ENCODE measurements around the gene FERMT2. TPM values are rescaled to one million over a fixed set of nuclear protein-coding genes. Genes with fewer than 3 reads are reported as not detected.

Gene FERMT2
- total RNA-seq, 1 donor from 2014 or later, result 86.0 TPM

GRCh38 chr14:52850451-52850909, 100.4 kb downstream of the FERMT2 start:
- Histone ChIP-seq H3K27me3 (ENCODE audit: low read depth) (no peaks in the 10 kb centered on the region), H3K4me3 (no peak overlapping the region), H3K36me3 (no peaks in the 10 kb centered on the region), H3K27ac (no peak overlapping the region), H3K4me1 (peaks cover 8% of the 10 kb centered on the region), H3K9me3 (no peaks in the 10 kb centered on the region)
- DNase-seq, result no peak
- no peak for TF ChIP-seq CTCF (IDR thresholded peaks at IDR 0.05)
- ATAC-seq, result no peak
- intact Hi-C loops (cut with DNase I), result no loop called here

- peaks cover 7% of the 10 kb centered on the region for H3K4me1 ChIP-seq
- H3K9me3 ChIP-seq, result no peaks in the 10 kb centered on the region
- H3K27ac ChIP-seq, result no peak overlapping the region
- H3K36me3 ChIP-seq, result no peaks in the 10 kb centered on the region
- no peak for ATAC-seq
- DNase-seq, result no peak
- H3K27me3 ChIP-seq (ENCODE audit: low read depth), result no peaks in the 10 kb centered on the region
- intact Hi-C loops (cut with DNase I), result no loop called here
- H3K4me3 ChIP-seq, result no peak overlapping the region
- no peak for TF ChIP-seq CTCF (IDR thresholded peaks at IDR 0.05)
Observed at GRCh38 chr14:52848626-52849025, 102.2 kb downstream of the FERMT2 start.

- DNase-seq (no peak), ATAC-seq (no peak)
- Histone ChIP-seq H3K27me3 (ENCODE audit: low read depth) (no peaks in the 10 kb centered on the region), H3K27ac (no peak overlapping the region), H3K4me1 (peaks cover 4% of the 10 kb centered on the region), H3K9me3 (no peaks in the 10 kb centered on the region), H3K4me3 (no peak overlapping the region), H3K36me3 (no peaks in the 10 kb centered on the region)
- no peak for TF ChIP-seq CTCF (IDR thresholded peaks at IDR 0.05)
- intact Hi-C loops (cut with DNase I), result no loop called here
Observed at GRCh38 chr14:52846591-52846990, 104.3 kb downstream of the FERMT2 start.

GRCh38 chr14:52845081-52845480, 105.8 kb downstream of the FERMT2 start:
- Histone ChIP-seq H3K4me3 (no peak overlapping the region), H3K36me3 (no peaks in the 10 kb centered on the region), H3K27ac (peak overlapping the region; percentile 39), H3K4me1 (peaks cover 4% of the 10 kb centered on the region), H3K9me3 (no peaks in the 10 kb centered on the region), H3K27me3 (ENCODE audit: low read depth) (no peaks in the 10 kb centered on the region)
- no peak for DNase-seq
- ATAC-seq, result no peak
- intact Hi-C loops (cut with DNase I), result no loop called here
- no peak for TF ChIP-seq CTCF (IDR thresholded peaks at IDR 0.05)

- intact Hi-C loops (cut with DNase I), result no loop called here
- TF ChIP-seq CTCF (IDR thresholded peaks at IDR 0.05), result no peak
- Histone ChIP-seq H3K27ac (peak overlapping the region; percentile 39), H3K27me3 (ENCODE audit: low read depth) (no peaks in the 10 kb centered on the region), H3K36me3 (no peaks in the 10 kb centered on the region), H3K4me1 (peaks cover 4% of the 10 kb centered on the region), H3K4me3 (no peak overlapping the region), H3K9me3 (no peaks in the 10 kb centered on the region)
- ATAC-seq (peak in 1 of 2 donors; percentile 29), DNase-seq (no peak)
Observed at GRCh38 chr14:52844262-52845060, 106.4 kb downstream of the FERMT2 start.
